BJ (cell line): ENCODE data around the gene SUPT5H. TPM values are rescaled to one million over a fixed set of nuclear protein-coding genes. Genes with fewer than 3 reads are reported as not detected.

Experiments
- CTCF ChIA-PET: fragments of 350-600 bp; formaldehyde crosslinking; extraction: SDS; loops from one replicate; lab custom pipeline; 2021; ENCODE audit warnings: antibody characterized with exemption, inconsistent platforms; lab: Yijun Ruan, JAX
- POLR2A ChIA-PET: fragments of 300-600 bp; sonication (Branson Sonifier 250); formaldehyde crosslinking; extraction: SDS; loops from one replicate; lab custom pipeline; 2021; ENCODE audit warnings: antibody characterized with exemption; lab: Charles Lee
- DNase-seq: peaks from one replicate; pipeline ENCODE4 v3.0.0-alpha.2; 2011; ENCODE audit warnings: low read depth
- H3K27me3 ChIP-seq: 2 replicates; pipeline ENCODE4 v1.6.0; 2011; ENCODE audit warnings: low read length; ENCODE audit not compliant: control insufficient read depth, insufficient read depth
- H3K36me3 ChIP-seq: 2 replicates; pipeline ENCODE4 v1.5.1; 2011; ENCODE audit warnings: low read length; ENCODE audit not compliant: control insufficient read depth, insufficient read depth
- H3K4me3 ChIP-seq: 2 replicates; pipeline ENCODE4 v1.5.1; 2011; ENCODE audit warnings: low read depth, mild to moderate bottlenecking, control low read depth, low read length
- CTCF ChIP-seq: IDR thresholded peaks from 2 replicates; pipeline ENCODE4 v1.5.1; 2011; ENCODE audit warnings: low read depth, mild to moderate bottlenecking, control low read depth, inconsistent platforms, low read length, moderate library complexity; ENCODE audit not compliant: insufficient read depth
- polyA plus RNA-seq: library from polyadenylated mRNA; depleted of rRNA; stranded (reverse); fragments of >200 nt; gene quantifications from 2 replicates; pipeline ENCODE4 v1.2.3, GENCODE V29; 2011

SUPT5H gene
- polyA plus RNA-seq, 1 experiment: 81.8 TPM

- Histone ChIP-seq H3K4me3 (no peak overlapping the region), H3K36me3 (peaks cover 35% of the 10 kb centered on the region), H3K27me3 (no peaks in the 10 kb centered on the region)
- TF ChIP-seq CTCF: no peak
- ChIA-PET POLR2A (no interaction called here), CTCF (interaction anchor here (0.6 to 1.2 kb wide), 4 partner anchors 13 to 438 kb away, joined by 3 to 7 read pairs (median 4); partner anchors contain the start of gene EID2B)
- no peak for DNase-seq
These were observed 44.4 kb downstream of the SUPT5H start for GRCh38 chr19:39489756-39490155.

GRCh38 chr19:39492225-39492624, 46.8 kb downstream of the SUPT5H start:
- peaks cover 21% of the 10 kb centered on the region for H3K36me3 ChIP-seq
- H3K27me3 ChIP-seq: no peaks in the 10 kb centered on the region
- POLR2A ChIA-PET: no interaction called here
- no peak overlapping the region for H3K4me3 ChIP-seq
- CTCF ChIA-PET: interaction anchor here (1.2 to 1.7 kb wide), 2 partner anchors 11 to 16 kb away, joined by 4 to 6 read pairs; no protein-coding TSS in a partner anchor
- no peak for TF ChIP-seq CTCF
- no peak for DNase-seq

- Histone ChIP-seq H3K36me3 (peaks cover 21% of the 10 kb centered on the region), H3K4me3 (no peak overlapping the region), H3K27me3 (no peaks in the 10 kb centered on the region)
- CTCF ChIA-PET: interaction anchor here (1.2 to 1.7 kb wide), 2 partner anchors 10 to 16 kb away, joined by 4 to 6 read pairs; no protein-coding TSS in a partner anchor
- DNase-seq: no peak
- POLR2A ChIA-PET: no interaction called here
- no peak for TF ChIP-seq CTCF
These were observed 47.4 kb downstream of the SUPT5H start for GRCh38 chr19:39492788-39493187.

GRCh38 chr19:39494661-39495060, 49.3 kb downstream of the SUPT5H start:
- TF ChIP-seq CTCF: no peak
- DNase-seq: no peak
- Histone ChIP-seq H3K4me3 (no peak overlapping the region), H3K36me3 (peaks cover 9% of the 10 kb centered on the region), H3K27me3 (peaks cover 10% of the 10 kb centered on the region)
- ChIA-PET CTCF (no interaction called here), POLR2A (no interaction called here)

- DNase-seq: no peak
- no peak overlapping the region for H3K4me3 ChIP-seq
- POLR2A ChIA-PET: interaction anchor here (0.6 kb wide), 1 partner anchor 36 kb away, joined by 3 read pairs; no protein-coding TSS in a partner anchor
- no peak for TF ChIP-seq CTCF
- peaks cover 19% of the 10 kb centered on the region for H3K27me3 ChIP-seq
- peaks cover 2% of the 10 kb centered on the region for H3K36me3 ChIP-seq
- CTCF ChIA-PET: interaction anchor here (1.0 to 2.9 kb wide), 3 partner anchors 14 to 37 kb away, joined by 3 to 15 read pairs (median 5); partner anchors contain the start of gene EID2B
These were observed 50.7 kb downstream of the SUPT5H start for GRCh38 chr19:39496063-39496462.
